ENCODE measurements around the gene NFE2L2.
"Not testable (repeated sequence)": the region's sequence is repeated elsewhere in the genome, so short reads cannot be mapped to it uniquely, and the experiment has no call there.

NFE2L2 gene

GRCh38 chr2:177279847-177280246 is 15.3 kb upstream of the NFE2L2 start:
- no peak for DNase-seq (ENCODE audit: low read depth)

GRCh38 chr2:177275743-177276055 is 11.2 kb upstream of the NFE2L2 start:
- DNase-seq (ENCODE audit: low read depth) = no peak

GRCh38 chr2:177275040-177275742 is 10.7 kb upstream of the NFE2L2 start:
- DNase-seq (ENCODE audit: low read depth) = no peak

- DNase-seq (ENCODE audit: low read depth) = no peak
Measured at GRCh38 chr2:177273408-177273807, 8.9 kb upstream of the NFE2L2 start.

- no peak for DNase-seq (ENCODE audit: low read depth)
Measured at GRCh38 chr2:177272765-177273164, 8.2 kb upstream of the NFE2L2 start.

GRCh38 chr2:177271981-177272666 is 7.6 kb upstream of the NFE2L2 start:
- DNase-seq (ENCODE audit: low read depth) = no peak

- DNase-seq (ENCODE audit: low read depth) = no peak
Measured at GRCh38 chr2:177270531-177270930, 6.0 kb upstream of the NFE2L2 start.

- DNase-seq (ENCODE audit: low read depth) = no peak
Measured at GRCh38 chr2:177268901-177269300, 4.4 kb upstream of the NFE2L2 start.

GRCh38 chr2:177268187-177268871 is 3.8 kb upstream of the NFE2L2 start:
- no peak for DNase-seq (ENCODE audit: low read depth)

GRCh38 chr2:177266955-177267354 is 2.4 kb upstream of the NFE2L2 start:
- DNase-seq (ENCODE audit: low read depth) = not testable (repeated sequence)

- DNase-seq (ENCODE audit: low read depth) = no peak
Measured at GRCh38 chr2:177265824-177266817, 1.6 kb upstream of the NFE2L2 start.

GRCh38 chr2:177264209-177264692 is 276 bp downstream of the NFE2L2 start:
- DNase-seq (ENCODE audit: low read depth) = no peak

GRCh38 chr2:177263451-177264208 is 897 bp downstream of the NFE2L2 start:
- DNase-seq (ENCODE audit: low read depth) = peak; percentile 87

- no peak for DNase-seq (ENCODE audit: low read depth)
Measured at GRCh38 chr2:177262958-177263450, 1.5 kb downstream of the NFE2L2 start.

- no peak for DNase-seq (ENCODE audit: low read depth)
Measured at GRCh38 chr2:177262092-177262491, 2.4 kb downstream of the NFE2L2 start.

- DNase-seq (ENCODE audit: low read depth) = no peak
Measured at GRCh38 chr2:177261116-177262060, 3.1 kb downstream of the NFE2L2 start.

GRCh38 chr2:177260379-177260778 is 4.1 kb downstream of the NFE2L2 start:
- no peak for DNase-seq (ENCODE audit: low read depth)

- DNase-seq (ENCODE audit: low read depth) = no peak
Measured at GRCh38 chr2:177258059-177258458, 6.5 kb downstream of the NFE2L2 start.

- DNase-seq (ENCODE audit: low read depth) = no peak
Measured at GRCh38 chr2:177257471-177257870, 7.1 kb downstream of the NFE2L2 start.

- DNase-seq (ENCODE audit: low read depth) = no peak
Measured at GRCh38 chr2:177256695-177257094, 7.8 kb downstream of the NFE2L2 start.
